ENCODE measurements around the gene NELFB. TPM values are rescaled to one million over a fixed set of nuclear protein-coding genes. Genes with fewer than 3 reads are reported as not detected.

The NELFB gene
- total and polyA plus RNA-seq, 2 of the 4 experiments (the other 2 are of a cell fraction) = 36.9 to 66.0 TPM

DNA sequence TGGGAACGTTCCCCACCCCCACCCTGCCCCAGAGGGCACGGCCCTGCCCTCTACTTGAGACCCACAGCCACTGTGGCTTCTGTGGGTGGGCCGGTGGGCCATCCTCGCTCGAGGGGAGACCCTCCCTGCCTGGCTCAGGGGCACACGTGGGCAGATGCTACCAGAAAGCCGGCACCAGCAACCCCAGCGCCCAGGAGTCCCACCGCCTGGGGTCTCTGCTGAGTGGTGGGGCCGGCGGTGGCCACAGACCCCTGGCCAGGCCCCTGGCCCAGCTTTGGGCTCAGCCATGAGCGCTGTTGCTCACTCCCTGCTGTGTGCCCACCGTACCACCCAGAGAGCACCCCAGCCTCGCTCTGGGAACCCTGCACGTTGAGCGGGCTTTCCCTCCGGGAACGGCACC lies 63.5 kb downstream of the NELFB start:
- Histone ChIP-seq H3K9ac (ENCODE audit: low read depth, low read length) (no peak overlapping the region), H3K79me1 (ENCODE audit: low read depth in 1 of 2, low read length in 2 of 2) (no peaks in the 10 kb centered on the region), H3K27ac (ENCODE audit: insufficient read depth, low read length) (no peak overlapping the region), H4K91ac (ENCODE audit: insufficient read depth, low read depth, low read length) (no peak overlapping the region), H3K4ac (ENCODE audit: low read depth, low read length) (no peak overlapping the region), H2AK9ac (replicated peaks; ENCODE audit: low read depth, low read length, poor library complexity) (no peak overlapping the region), H2BK120ac (ENCODE audit: low read depth, low read length) (no peak overlapping the region), H3K4me3 (ENCODE audit: insufficient read depth, low read depth, low read length) (no peak overlapping the region), H3K36me3 (ENCODE audit: control insufficient read depth, insufficient read depth, low read length) (no peaks in the 10 kb centered on the region), H4K8ac (ENCODE audit: low read depth in 2 of 2, low read length in 2 of 2) (no peak overlapping the region), H3K27me3 (ENCODE audit: control insufficient read depth, insufficient read depth, low read length) (no peaks in the 10 kb centered on the region; the same call in 1 of the 2 replicates), H2BK15ac (ENCODE audit: low read depth, low read length) (no peak overlapping the region), H4K5ac (ENCODE audit: low read depth, low read length) (no peak overlapping the region), H3K18ac (ENCODE audit: low read depth, low read length) (no peak overlapping the region), H3K9me3 (ENCODE audit: control insufficient read depth, insufficient read depth, low read length) (no peaks in the 10 kb centered on the region), H3K56ac (ENCODE audit: extremely low read depth, insufficient read depth, low read length) (no peak overlapping the region), H2AFZ (replicated peaks; ENCODE audit: low read length, poor library complexity) (no peak overlapping the region), H2BK5ac (ENCODE audit: low read depth, low read length, poor library complexity, severe bottlenecking) (no peak overlapping the region), H3K9me1 (ENCODE audit: insufficient read depth, low read length) (no peaks in the 10 kb centered on the region), H2BK20ac (ENCODE audit: low read depth, low read length) (no peak overlapping the region), H3K14ac (replicated peaks; ENCODE audit: low read depth, low read length) (no peak overlapping the region), H3K23ac (ENCODE audit: low read depth, low read length) (no peak overlapping the region), H2AK5ac (ENCODE audit: low read depth, low read length) (no peak overlapping the region), H3K4me1 (ENCODE audit: control insufficient read depth, insufficient read depth, low read length) (0 out of 2 replicates have a peak, but pooled peaks cover 2% of the 10 kb centered on the region), H4K20me1 (ENCODE audit: insufficient read depth, low read length) (no peaks in the 10 kb centered on the region), H3K4me2 (ENCODE audit: low read depth, low read length) (no peak overlapping the region)
- DNase-seq (no peak), ATAC-seq (ENCODE audit: low read depth) (no peak)
- intact Hi-C loops (cut with micrococcal nuclease) = no loop called here
- dilution Hi-C loops (cut with HindIII; ENCODE audit: low sequenced_read_pairs, unreplicated experiment) = no loop called here
- POLR2A ChIA-PET (ENCODE audit: unreplicated experiment) = no interaction called here
- 92% methylated on average over 13 of the region's 18 CpGs; no CpG with 5 or more reads in 1 of the 2 experiments for WGBS, 2 experiments (ENCODE audit: extremely low coverage in 2 of 2, insufficient read length in 1 of 2)
- CTCF ChIA-PET = no interaction called here
- in situ Hi-C loops (cut with MboI; ENCODE audit: low sequenced_read_pairs) = no loop called here
- TF ChIP-seq RFX5 (IDR thresholded peaks at IDR 0.05; ENCODE audit: low read depth, low read length) (no peak), CHD1 (IDR thresholded peaks at IDR 0.05; ENCODE audit: low read depth, low read length) (no peak), FOS (IDR thresholded peaks at IDR 0.05; ENCODE audit: low read depth, low read length) (no peak), MXI1 (IDR thresholded peaks at IDR 0.05; ENCODE audit: borderline replicate concordance, low read depth, low read length) (no peak), RAD21 (IDR thresholded peaks at IDR 0.05; ENCODE audit: low read length) (no peak), MAZ (IDR thresholded peaks at IDR 0.05; ENCODE audit: borderline replicate concordance, low read depth, low read length) (no peak), BHLHE40 (IDR thresholded peaks at IDR 0.05; ENCODE audit: low read depth, low read length) (no peak), NFE2L2 (IDR thresholded peaks at IDR 0.05; ENCODE audit: low read depth, low read length) (no peak), CEBPB (IDR thresholded peaks at IDR 0.05; ENCODE audit: low read depth, low read length) (no peak), MAFK (IDR thresholded peaks at IDR 0.05; ENCODE audit: low read depth, low read length) (no peak), RCOR1 (IDR thresholded peaks at IDR 0.05; ENCODE audit: insufficient replicate concordance, low read length) (no peak), SMC3 (IDR thresholded peaks at IDR 0.05; ENCODE audit: low read depth, low read length) (no peak), POLR2A (IDR thresholded peaks at IDR 0.05; ENCODE audit: low read depth, low read length) (no peak)
- TF ChIP-seq, protein P1, sequence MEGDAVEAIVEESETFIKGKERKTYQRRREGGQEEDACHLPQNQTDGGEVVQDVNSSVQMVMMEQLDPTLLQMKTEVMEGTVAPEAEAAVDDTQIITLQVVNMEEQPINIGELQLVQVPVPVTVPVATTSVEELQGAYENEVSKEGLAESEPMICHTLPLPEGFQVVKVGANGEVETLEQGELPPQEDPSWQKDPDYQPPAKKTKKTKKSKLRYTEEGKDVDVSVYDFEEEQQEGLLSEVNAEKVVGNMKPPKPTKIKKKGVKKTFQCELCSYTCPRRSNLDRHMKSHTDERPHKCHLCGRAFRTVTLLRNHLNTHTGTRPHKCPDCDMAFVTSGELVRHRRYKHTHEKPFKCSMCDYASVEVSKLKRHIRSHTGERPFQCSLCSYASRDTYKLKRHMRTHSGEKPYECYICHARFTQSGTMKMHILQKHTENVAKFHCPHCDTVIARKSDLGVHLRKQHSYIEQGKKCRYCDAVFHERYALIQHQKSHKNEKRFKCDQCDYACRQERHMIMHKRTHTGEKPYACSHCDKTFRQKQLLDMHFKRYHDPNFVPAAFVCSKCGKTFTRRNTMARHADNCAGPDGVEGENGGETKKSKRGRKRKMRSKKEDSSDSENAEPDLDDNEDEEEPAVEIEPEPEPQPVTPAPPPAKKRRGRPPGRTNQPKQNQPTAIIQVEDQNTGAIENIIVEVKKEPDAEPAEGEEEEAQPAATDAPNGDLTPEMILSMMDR (conservative IDR thresholded peaks at IDR 0.05; ENCODE audit: low read depth, low read length) = no peak
- TF ChIP-seq, protein P2, sequence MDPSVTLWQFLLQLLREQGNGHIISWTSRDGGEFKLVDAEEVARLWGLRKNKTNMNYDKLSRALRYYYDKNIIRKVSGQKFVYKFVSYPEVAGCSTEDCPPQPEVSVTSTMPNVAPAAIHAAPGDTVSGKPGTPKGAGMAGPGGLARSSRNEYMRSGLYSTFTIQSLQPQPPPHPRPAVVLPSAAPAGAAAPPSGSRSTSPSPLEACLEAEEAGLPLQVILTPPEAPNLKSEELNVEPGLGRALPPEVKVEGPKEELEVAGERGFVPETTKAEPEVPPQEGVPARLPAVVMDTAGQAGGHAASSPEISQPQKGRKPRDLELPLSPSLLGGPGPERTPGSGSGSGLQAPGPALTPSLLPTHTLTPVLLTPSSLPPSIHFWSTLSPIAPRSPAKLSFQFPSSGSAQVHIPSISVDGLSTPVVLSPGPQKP (IDR thresholded peaks at IDR 0.05; ENCODE audit: borderline replicate concordance, low read depth, low read length) = no peak
- TF ChIP-seq, protein P3, sequence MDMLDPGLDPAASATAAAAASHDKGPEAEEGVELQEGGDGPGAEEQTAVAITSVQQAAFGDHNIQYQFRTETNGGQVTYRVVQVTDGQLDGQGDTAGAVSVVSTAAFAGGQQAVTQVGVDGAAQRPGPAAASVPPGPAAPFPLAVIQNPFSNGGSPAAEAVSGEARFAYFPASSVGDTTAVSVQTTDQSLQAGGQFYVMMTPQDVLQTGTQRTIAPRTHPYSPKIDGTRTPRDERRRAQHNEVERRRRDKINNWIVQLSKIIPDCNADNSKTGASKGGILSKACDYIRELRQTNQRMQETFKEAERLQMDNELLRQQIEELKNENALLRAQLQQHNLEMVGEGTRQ (IDR thresholded peaks at IDR 0.05; ENCODE audit: low read depth, low read length) = no peak
- BruUV-seq (replicated peaks) = no TSS peak

Measured in IMR-90 (cell line).